HG03457 (cell line): ENCODE data around the gene ITPKC.

Source experiments
- ATAC-seq: cut with Tn5 transposase; IDR thresholded peaks from one replicate; pipeline ENCODE4 v1.9.1; 2021; ENCODE audit warnings: moderate number of reproducible peaks; ENCODE audit not compliant: unreplicated experiment

Gene ITPKC

DNA sequence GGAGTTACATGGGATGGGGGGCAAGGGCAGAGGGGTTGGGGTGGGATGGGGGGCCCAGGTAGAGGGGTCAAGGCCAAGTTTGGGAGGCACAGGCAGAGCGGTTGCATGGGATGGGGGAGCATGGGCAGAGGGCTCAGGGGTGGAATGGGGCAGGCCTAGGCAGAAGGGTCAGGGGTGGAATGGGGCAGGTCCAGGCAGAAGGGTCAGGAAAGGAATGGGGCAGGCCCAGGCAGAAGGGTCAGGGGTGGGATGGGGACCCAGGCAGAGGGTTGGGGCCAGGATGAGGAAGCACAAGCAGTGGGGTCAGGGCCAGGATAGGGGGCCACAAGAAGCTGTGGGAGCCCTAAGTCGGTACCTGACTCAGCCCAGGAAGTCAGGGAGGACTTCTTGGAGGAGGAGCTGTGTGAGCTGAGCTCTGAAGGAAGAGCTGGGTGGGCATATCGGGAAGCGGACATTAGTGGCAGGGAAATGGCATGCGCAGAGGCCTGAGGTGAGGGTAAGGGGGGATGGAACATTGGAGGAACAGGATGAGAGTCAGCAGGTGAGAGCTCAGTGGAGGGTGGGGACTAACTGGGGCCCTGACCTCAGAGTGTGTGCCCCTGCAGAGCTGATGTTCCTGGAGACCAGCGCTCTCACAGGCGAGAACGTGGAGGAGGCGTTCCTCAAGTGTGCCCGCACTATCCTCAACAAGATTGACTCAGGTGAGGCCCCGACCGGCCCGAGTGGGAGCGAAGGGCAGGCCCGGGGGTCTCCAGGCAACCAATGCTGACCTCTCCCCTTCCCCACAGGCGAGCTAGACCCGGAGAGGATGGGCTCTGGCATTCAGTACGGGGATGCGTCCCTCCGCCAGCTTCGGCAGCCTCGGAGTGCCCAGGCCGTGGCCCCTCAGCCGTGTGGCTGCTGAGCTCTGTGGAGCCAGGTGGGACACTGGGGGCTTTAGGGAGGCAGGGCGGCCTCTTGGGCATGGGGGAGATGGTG, 69.4 kb downstream of the ITPKC start:
- ATAC-seq = no peak
